Memory B cell (primary cell): ENCODE data around the gene ALOX12.
A peak's percentile ranks its signal among the peaks of the same experiment; 100 is the strongest.
"Not testable (repeated sequence)": the region's sequence is repeated elsewhere in the genome, so short reads cannot be mapped to it uniquely, and the experiment has no call there.

Source experiments
- ATAC-seq: fragments of 150-1000 bp; cut with Tn5 transposase; 2 replicates; pipeline ENCODE4 v1.10.0; 2021; ENCODE audit warnings: low read depth, mild to moderate bottlenecking, moderate library complexity
- DNase-seq, 2 donors: peaks; one replicate each; pipeline ENCODE4 v3.0.0; 2022; ENCODE audit warnings: low spot score in 2 of 2
- H3K27ac Mint-ChIP-seq: one replicate; pipeline ENCODE4 v1.8.0; 2022; ENCODE audit warnings: mild to moderate bottlenecking, moderate library complexity, mixed read lengths
- H3K27me3 Mint-ChIP-seq: one replicate; pipeline ENCODE4 v1.8.0; 2022; ENCODE audit warnings: mixed read lengths
- H3K36me3 Mint-ChIP-seq: one replicate; pipeline ENCODE4 v1.8.0; 2022; ENCODE audit warnings: mild to moderate bottlenecking, mixed read lengths
- H3K4me1 Mint-ChIP-seq: one replicate; pipeline ENCODE4 v1.8.0; 2022; ENCODE audit warnings: mixed read lengths
- H3K4me3 Mint-ChIP-seq: one replicate; pipeline ENCODE4 v1.8.0; 2022; ENCODE audit warnings: mild to moderate bottlenecking, moderate library complexity, mixed read lengths
- H3K9me3 Mint-ChIP-seq: one replicate; pipeline ENCODE4 v1.8.0; 2022; ENCODE audit warnings: mixed read lengths

Gene ALOX12

GRCh38 chr17:7041607-7042500, 46.0 kb downstream of the ALOX12 start:
- Mint-ChIP-seq H3K4me3 (peak overlapping the region; percentile 83), H3K27me3 (no peaks in the 10 kb centered on the region), H3K36me3 (peaks cover 4% of the 10 kb centered on the region), H3K4me1 (peaks cover 32% of the 10 kb centered on the region), H3K27ac (peak overlapping the region; percentile 87), H3K9me3 (no peaks in the 10 kb centered on the region)
- ATAC-seq (peak; percentile 21), DNase-seq (peak in 1 of 2 donors; percentile 20)

DNA sequence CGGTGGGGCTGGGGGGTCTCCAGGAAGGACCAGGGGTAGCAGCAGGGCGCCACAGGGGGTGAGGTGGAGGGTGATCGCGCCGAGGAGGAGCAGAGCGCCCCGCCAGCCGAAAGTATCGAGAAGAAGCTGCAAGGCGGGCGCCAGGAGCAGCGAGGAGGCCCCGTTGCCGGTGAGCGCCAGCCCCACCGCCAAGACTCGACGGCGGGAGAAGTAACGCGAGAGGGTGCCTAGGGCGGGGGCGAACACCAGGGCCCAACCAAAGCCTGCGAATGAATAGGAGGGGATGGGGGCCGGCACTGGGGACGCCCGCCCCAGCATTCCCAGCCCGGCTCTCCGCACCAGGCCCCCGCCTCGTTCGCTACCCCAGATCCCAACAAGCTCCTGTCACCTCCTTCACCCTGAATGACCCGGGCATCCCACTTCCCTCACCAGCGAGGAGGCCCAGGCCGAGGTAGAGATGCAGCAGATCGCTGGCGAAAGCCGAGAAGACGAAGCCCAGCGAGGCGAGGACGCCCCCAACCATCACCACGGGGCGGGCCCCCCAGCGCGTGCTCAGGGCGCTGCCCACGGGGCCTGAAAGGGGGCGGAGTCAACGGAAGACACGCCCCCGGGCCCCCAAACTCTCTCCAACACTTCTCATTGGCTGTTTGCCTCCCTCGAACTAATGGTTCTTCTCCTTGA, 46.8 kb downstream of the ALOX12 start:
- Mint-ChIP-seq H3K9me3 (no peaks in the 10 kb centered on the region), H3K36me3 (peaks cover 4% of the 10 kb centered on the region), H3K4me1 (peaks cover 37% of the 10 kb centered on the region), H3K27ac (peak overlapping the region; percentile 87), H3K4me3 (peak overlapping the region; percentile 83), H3K27me3 (no peaks in the 10 kb centered on the region)
- ATAC-seq = peak; percentile 26
- DNase-seq = peak; percentile 40 to 57

DNA sequence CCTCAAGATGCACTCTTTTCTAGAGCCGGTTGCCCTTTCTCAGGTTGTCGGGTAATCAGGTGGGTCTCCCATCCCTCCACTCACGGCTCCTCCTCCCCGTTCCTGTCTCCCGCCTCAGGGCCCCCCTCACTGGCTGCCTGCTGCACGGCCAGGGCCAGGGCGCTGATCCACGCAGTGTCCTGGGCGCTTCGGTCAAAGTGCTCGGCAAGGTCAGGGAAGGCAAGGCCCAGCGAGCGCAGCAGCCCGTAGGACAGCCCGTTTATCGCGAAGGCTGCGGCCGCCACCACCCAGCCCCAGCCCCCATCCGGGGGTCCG, 47.3 kb downstream of the ALOX12 start:
- peaks cover 35% of the 10 kb centered on the region for H3K4me1 Mint-ChIP-seq
- H3K36me3 Mint-ChIP-seq = peaks cover 4% of the 10 kb centered on the region
- H3K27me3 Mint-ChIP-seq = no peaks in the 10 kb centered on the region
- no peaks in the 10 kb centered on the region for H3K9me3 Mint-ChIP-seq
- DNase-seq = no peak
- H3K27ac Mint-ChIP-seq = no peak overlapping the region
- H3K4me3 Mint-ChIP-seq = peak overlapping the region; percentile 83
- no peak for ATAC-seq

- Mint-ChIP-seq H3K27me3 (no peaks in the 10 kb centered on the region), H3K9me3 (no peaks in the 10 kb centered on the region), H3K4me1 (peaks cover 31% of the 10 kb centered on the region), H3K4me3 (peak within 1 kb of the TSS; percentile 83), H3K27ac (peak within 1 kb of the TSS; percentile 87), H3K36me3 (peaks cover 4% of the 10 kb centered on the region)
- peak; percentile 35 for ATAC-seq
- DNase-seq = peak; percentile 36 to 59
These were observed 47.8 kb downstream of the ALOX12 start, which contains the start of gene SLC16A11 for GRCh38 chr17:7043497-7044198. TSS of gene SLC16A11 (minus strand) at chr17:7044092. CDS start at chr17:7043513, 579 bp downstream.

DNA sequence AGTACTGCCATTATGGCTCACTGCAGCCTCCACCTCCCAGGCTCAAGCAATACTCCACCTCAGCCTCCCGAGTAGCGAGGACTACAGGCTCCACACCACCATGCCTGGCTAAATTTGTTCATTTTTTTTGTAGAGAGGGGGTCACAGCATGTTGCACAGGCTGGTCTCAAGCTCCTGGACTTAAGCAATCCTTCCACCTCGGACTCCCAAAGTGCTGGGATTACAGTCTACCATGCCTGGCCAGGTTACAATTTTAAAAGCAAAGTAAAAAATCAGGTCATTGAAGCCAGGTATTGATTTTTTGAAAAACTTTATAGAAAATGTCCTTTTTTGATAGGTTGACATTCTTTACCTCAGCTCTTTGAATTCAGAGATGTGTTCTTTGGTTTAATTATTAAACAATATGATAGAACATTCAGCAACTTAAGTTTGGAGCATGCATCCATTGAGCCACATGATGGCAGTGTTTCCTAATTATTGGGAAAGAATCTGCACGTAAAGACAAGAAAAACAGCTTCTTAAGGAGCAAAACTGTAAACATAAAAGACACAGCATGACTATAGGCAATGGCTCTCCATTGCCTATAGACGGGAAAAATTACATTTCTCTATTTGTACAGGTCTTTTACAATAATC, 49.8 kb downstream of the ALOX12 start:
- DNase-seq (peak in 1 of 2 donors; percentile 61), ATAC-seq (peak; percentile 33)
- Mint-ChIP-seq H3K27me3 (no peaks in the 10 kb centered on the region), H3K9me3 (no peaks in the 10 kb centered on the region), H3K27ac (peak overlapping the region; percentile 86), H3K4me3 (peak overlapping the region; percentile 85), H3K4me1 (peaks cover 26% of the 10 kb centered on the region), H3K36me3 (no peaks in the 10 kb centered on the region)

GRCh38 chr17:7046127-7046724, 50.4 kb downstream of the ALOX12 start:
- Mint-ChIP-seq H3K27ac (peak overlapping the region; percentile 86), H3K4me1 (peaks cover 26% of the 10 kb centered on the region), H3K4me3 (peak overlapping the region; percentile 85), H3K36me3 (no peaks in the 10 kb centered on the region), H3K27me3 (no peaks in the 10 kb centered on the region), H3K9me3 (no peaks in the 10 kb centered on the region)
- ATAC-seq = peak; percentile 11
- DNase-seq = peak in 1 of 2 donors; percentile 37

DNA sequence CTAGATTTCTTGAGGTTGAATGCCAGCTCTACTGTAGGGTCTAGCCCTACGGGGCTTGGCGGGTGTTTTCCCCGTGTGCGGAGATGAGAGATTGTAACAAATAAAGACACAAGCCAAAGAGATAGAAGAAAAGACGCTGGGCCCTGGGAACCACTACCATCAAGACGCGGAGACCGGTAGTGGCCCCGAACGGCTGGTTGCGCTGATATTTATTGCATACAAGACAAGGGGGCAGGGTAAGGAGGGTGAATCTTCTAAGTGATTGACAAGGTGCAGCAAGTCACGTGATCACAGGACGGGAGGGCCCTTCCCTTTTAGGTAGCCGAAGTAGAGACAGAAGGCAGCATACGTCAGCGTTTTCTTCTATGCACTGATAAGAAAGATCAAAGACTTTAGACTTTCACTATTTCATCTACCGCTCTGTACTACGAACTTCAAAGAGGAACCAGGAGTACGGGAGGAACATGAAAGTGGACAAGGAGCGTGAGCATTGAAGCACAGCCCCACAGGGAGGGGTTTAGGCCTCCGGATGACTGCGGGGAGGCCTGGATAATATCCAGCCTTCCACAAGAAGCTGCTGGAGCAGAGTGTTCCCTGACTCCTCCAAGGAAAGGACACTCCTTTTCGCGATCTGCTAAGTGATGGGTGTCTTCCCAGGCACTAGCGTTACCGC, 51.0 kb downstream of the ALOX12 start:
- DNase-seq = peak; percentile 63 to 64
- peaks cover 27% of the 10 kb centered on the region for H3K4me1 Mint-ChIP-seq

GRCh38 chr17:7047566-7047965, 51.7 kb downstream of the ALOX12 start:
- Mint-ChIP-seq H3K4me3 (no peak overlapping the region), H3K36me3 (no peaks in the 10 kb centered on the region), H3K27ac (peak overlapping the region; percentile 86), H3K27me3 (no peaks in the 10 kb centered on the region), H3K4me1 (peaks cover 28% of the 10 kb centered on the region), H3K9me3 (no peaks in the 10 kb centered on the region)
- DNase-seq (no peak), ATAC-seq (no peak)

More for the DNA sequence above, 51.0 kb downstream of the ALOX12 start:
- not testable (repeated sequence) for H3K27me3 Mint-ChIP-seq, H3K36me3 Mint-ChIP-seq, H3K9me3 Mint-ChIP-seq
- H3K4me3 Mint-ChIP-seq = peak overlapping the region; percentile 85
- H3K27ac Mint-ChIP-seq = peak overlapping the region; percentile 86
- peak; percentile 44 for ATAC-seq

DNA sequence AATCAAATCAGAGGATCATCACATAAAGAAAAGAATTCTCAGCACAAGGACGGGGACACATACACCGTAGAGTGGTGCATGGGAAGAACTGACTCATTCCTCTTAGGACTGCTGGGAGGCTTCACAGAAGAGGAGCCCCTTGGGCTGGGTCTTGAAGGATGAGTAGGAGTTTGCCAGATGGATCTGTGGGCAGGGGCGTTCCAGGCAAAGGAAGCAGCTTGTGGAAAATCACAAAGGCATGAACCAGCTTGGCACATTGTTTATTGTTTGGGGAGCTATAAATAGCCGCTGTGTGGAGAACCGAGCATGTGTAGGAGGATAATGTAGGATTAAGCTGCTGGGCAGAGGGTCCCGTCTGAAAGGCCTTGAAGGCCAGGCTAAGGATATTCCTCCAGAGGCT, 53.1 kb downstream of the ALOX12 start:
- H3K9me3 Mint-ChIP-seq = no peaks in the 10 kb centered on the region
- peaks cover 20% of the 10 kb centered on the region for H3K4me1 Mint-ChIP-seq
- H3K4me3 Mint-ChIP-seq = no peak overlapping the region

GRCh38 chr17:7050583-7050982, 54.7 kb downstream of the ALOX12 start:
- not testable (repeated sequence) for DNase-seq, H3K9me3 Mint-ChIP-seq, H3K27ac Mint-ChIP-seq, ATAC-seq, H3K4me3 Mint-ChIP-seq, H3K27me3 Mint-ChIP-seq, H3K36me3 Mint-ChIP-seq
- H3K4me1 Mint-ChIP-seq = peaks cover 19% of the 10 kb centered on the region

More for the DNA sequence above, 53.1 kb downstream of the ALOX12 start:
- ATAC-seq = no peak
- H3K27ac Mint-ChIP-seq = no peak overlapping the region
- H3K27me3 Mint-ChIP-seq = no peaks in the 10 kb centered on the region
- no peak for DNase-seq
- H3K36me3 Mint-ChIP-seq = no peaks in the 10 kb centered on the region

DNA sequence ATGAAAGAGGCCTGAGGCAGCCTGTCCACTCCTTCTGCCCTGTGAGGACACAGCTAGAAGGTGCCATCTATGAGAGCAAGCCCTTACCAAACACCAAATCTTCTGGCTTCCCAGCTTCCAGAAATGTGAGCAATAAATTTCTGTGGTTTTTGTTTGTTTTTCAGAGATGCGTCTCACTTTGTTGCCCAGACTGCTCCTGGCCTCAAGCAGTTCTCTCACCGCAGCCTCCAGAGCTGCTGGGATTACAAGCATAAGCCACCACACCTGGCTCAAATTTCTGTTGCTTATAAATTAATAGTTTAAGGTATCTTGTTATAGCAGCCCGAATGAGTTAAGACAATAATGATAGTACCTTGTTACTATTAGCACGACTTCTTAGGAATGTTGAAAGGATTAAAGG, 60.5 kb downstream of the ALOX12 start:
- no peaks in the 10 kb centered on the region for H3K36me3 Mint-ChIP-seq
- H3K4me1 Mint-ChIP-seq = peaks cover 5% of the 10 kb centered on the region
- H3K27ac Mint-ChIP-seq = no peak overlapping the region
- ATAC-seq (no peak), DNase-seq (no peak)
- H3K4me3 Mint-ChIP-seq = no peak overlapping the region
- H3K9me3 Mint-ChIP-seq = no peaks in the 10 kb centered on the region
- H3K27me3 Mint-ChIP-seq = peaks cover 10% of the 10 kb centered on the region

- no peak for ATAC-seq
- no peak overlapping the region for H3K4me3 Mint-ChIP-seq
- H3K9me3 Mint-ChIP-seq = no peaks in the 10 kb centered on the region
- no peaks in the 10 kb centered on the region for H3K4me1 Mint-ChIP-seq
- H3K27ac Mint-ChIP-seq = no peak overlapping the region
- H3K27me3 Mint-ChIP-seq = peaks cover 19% of the 10 kb centered on the region
- no peaks in the 10 kb centered on the region for H3K36me3 Mint-ChIP-seq
- DNase-seq = no peak
These were observed 63.1 kb downstream of the ALOX12 start for GRCh38 chr17:7058831-7059447.
